Activated naive CD8-positive, alpha-beta T cell treated with anti-CD3 and anti-CD28 coated beads for 36 hours (primary cell): ENCODE results near the gene PANX1. TPM values are rescaled to one million over a fixed set of nuclear protein-coding genes. Genes with fewer than 3 reads are reported as not detected.

ENCODE experiments used
- DNase-seq: peaks from one replicate; pipeline ENCODE4 v3.0.0; 2021
- H3K27ac Mint-ChIP-seq: one replicate; pipeline ENCODE4 v1.8.0; 2022; ENCODE audit warnings: mild to moderate bottlenecking, moderate library complexity, mixed read lengths
- H3K27me3 Mint-ChIP-seq: one replicate; pipeline ENCODE4 v1.8.0; 2022; ENCODE audit warnings: mild to moderate bottlenecking, mixed read lengths
- H3K36me3 Mint-ChIP-seq: one replicate; pipeline ENCODE4 v1.8.0; 2021; ENCODE audit warnings: mild to moderate bottlenecking, mixed read lengths
- H3K4me1 Mint-ChIP-seq: one replicate; pipeline ENCODE4 v1.8.0; 2021; ENCODE audit warnings: mixed read lengths
- H3K4me3 Mint-ChIP-seq: one replicate; pipeline ENCODE4 v1.8.0; 2022; ENCODE audit warnings: mild to moderate bottlenecking, moderate library complexity, mixed read lengths
- H3K9me3 Mint-ChIP-seq: one replicate; pipeline ENCODE4 v1.8.0; 2022; ENCODE audit warnings: mixed read lengths
- total RNA-seq, 2 experiments: library from RNA; stranded (reverse); gene quantifications; one replicate each; pipeline ENCODE4 v1.2.3, GENCODE V29; 2021

Gene PANX1
- total RNA-seq, 2 experiments from 2014 or later = 14.1 to 14.2 TPM

DNA sequence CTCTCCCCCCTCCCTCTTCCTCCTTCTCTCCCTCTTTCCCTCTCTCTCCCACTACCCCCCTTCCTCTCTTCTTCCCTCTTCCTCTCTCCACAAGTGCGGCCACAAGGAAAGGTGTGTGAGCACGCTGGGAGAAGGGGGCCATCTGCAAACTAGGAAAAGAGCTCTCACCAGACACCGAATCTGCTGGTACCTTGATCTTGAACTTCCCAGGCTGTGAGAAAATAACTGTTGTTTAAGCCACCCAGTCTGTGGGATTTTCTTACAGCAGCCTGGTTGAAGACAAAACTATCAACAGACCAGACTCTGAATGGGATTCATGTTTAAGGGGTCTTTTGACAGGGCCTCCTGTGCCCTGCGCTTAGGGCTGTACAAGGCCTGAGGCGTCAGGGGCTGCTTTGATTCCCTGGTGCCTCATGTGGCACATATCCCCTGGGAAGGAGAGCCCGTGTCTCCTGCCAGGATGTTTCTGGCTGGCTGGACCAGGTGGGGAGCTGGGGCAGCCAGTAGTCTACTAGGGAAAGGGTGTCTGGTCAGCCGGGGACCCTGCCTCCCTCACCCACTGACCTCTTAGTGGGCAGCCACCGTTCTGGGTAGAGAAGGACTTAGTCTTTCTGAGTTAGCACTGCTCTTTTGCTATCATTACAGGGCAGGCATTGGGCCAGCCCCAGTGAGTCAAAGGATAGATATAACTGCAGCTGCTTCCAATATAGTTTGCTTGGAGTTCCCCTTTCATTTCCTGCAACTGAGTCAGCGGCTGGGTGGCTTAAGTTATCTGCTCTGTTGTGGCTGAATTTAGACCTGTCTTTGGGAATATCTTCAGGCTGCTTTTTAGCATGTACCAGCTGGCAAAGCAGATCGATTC, 6.2 kb downstream of the PANX1 start:
- H3K9me3 Mint-ChIP-seq = peaks cover 6% of the 10 kb centered on the region
- H3K4me1 Mint-ChIP-seq = peaks cover 47% of the 10 kb centered on the region
- H3K4me3 Mint-ChIP-seq = no peak overlapping the region
- H3K36me3 Mint-ChIP-seq = peaks cover 16% of the 10 kb centered on the region
- peak; percentile 22 for DNase-seq
- H3K27me3 Mint-ChIP-seq = no peaks in the 10 kb centered on the region
- peak overlapping the region; percentile 57 for H3K27ac Mint-ChIP-seq

DNA sequence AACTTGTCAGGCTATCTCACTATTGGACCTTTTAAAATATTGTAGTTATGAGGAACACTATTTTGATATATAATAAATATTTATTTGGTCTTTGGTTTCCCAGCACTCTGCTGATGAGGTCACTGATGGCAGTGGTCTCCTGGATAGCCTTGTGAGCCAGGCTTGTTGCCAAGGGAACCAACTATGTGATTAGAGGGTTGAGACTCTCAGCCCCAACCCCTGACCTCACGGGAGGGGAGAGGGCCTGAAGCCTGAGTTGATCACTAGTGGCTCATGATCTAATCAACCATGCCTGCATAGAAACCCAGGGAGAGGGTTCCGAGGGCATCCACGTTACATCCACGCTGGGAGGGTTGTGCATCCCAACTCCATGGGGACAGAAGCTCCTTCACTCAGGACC, 10.8 kb downstream of the PANX1 start:
- no peak for DNase-seq
- Mint-ChIP-seq H3K9me3 (peaks cover 6% of the 10 kb centered on the region), H3K4me1 (peaks cover 60% of the 10 kb centered on the region), H3K4me3 (no peak overlapping the region), H3K36me3 (peaks cover 16% of the 10 kb centered on the region), H3K27ac (no peak overlapping the region), H3K27me3 (no peaks in the 10 kb centered on the region)

DNA sequence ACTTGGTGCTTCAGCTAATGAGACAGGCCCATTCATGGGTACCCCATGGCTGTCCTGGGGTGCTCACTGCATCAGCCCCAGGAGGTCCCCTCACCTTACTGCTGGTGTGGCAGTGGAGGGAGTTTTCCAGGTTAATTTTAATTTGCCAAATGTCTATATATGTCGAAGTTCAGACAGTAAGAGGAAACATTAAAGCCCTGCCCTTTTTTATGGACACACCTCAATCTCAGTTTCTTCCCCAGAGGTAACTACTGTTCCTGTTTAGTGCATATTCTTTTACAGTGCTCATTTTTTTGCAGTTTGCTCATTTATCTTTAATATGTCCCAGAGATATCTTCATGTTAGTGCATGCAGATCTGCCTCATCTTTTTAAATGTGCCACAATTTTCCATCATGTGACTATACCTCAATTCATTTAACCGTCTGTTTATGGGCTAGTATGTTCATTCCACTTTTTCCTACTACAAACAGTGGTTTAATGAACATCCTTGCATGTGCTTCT, 11.6 kb downstream of the PANX1 start:
- no peak for DNase-seq
- H3K27ac Mint-ChIP-seq = no peak overlapping the region
- no peaks in the 10 kb centered on the region for H3K27me3 Mint-ChIP-seq
- H3K4me3 Mint-ChIP-seq = no peak overlapping the region
- peaks cover 55% of the 10 kb centered on the region for H3K4me1 Mint-ChIP-seq
- peaks cover 6% of the 10 kb centered on the region for H3K9me3 Mint-ChIP-seq
- peaks cover 16% of the 10 kb centered on the region for H3K36me3 Mint-ChIP-seq

DNA sequence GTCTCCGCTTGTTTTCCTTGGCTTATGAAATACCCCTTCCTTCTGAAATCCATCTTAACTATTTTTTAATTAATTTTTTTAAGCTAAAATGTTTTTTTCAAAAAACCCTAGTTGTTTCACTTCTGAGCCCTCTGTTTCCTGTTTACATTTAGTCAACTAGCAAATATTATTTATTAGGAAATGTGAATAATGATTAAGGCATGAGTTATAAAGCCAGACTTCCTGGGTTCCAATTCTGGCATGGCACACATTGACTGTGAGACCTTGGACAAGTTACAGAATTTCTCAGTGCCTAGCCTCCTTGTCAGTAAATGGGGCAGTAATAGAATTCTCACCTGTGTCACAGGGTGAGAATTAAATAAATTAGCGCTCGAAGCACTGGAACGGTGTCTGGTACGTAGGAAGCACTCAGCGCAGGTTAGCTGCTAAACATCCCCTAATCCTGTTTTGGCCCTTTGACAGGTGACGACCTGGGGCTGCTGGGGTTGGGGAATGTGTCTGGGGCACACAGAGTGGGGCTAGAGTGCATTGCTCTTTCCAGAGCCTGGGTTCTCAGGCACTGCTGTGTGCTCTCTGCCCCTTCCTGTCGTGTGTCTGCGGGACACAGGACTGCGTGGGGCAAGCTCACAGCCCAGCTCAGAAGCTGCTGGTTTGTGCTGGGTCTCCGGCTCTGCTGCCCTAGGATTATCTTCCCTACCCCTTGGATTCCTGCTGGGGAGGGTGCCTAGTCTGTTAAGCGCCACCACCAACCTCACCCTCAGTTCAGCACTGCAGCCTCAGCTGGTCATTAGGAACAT, 13.1 kb downstream of the PANX1 start:
- H3K27me3 Mint-ChIP-seq = no peaks in the 10 kb centered on the region

GRCh38 chr11:94142308-94143281, 14.0 kb downstream of the PANX1 start:
- peaks cover 58% of the 10 kb centered on the region for H3K4me1 Mint-ChIP-seq
- no peaks in the 10 kb centered on the region for H3K9me3 Mint-ChIP-seq
- H3K4me3 Mint-ChIP-seq = no peak overlapping the region
- no peak for DNase-seq
- H3K27me3 Mint-ChIP-seq = no peaks in the 10 kb centered on the region
- no peak overlapping the region for H3K27ac Mint-ChIP-seq
- H3K36me3 Mint-ChIP-seq = no peaks in the 10 kb centered on the region

More for the DNA sequence above, 13.1 kb downstream of the PANX1 start:
- Mint-ChIP-seq H3K9me3 (peaks cover 1% of the 10 kb centered on the region), H3K4me3 (no peak overlapping the region), H3K4me1 (peaks cover 57% of the 10 kb centered on the region), H3K27ac (no peak overlapping the region), H3K36me3 (peaks cover 3% of the 10 kb centered on the region)
- no peak for DNase-seq

DNA sequence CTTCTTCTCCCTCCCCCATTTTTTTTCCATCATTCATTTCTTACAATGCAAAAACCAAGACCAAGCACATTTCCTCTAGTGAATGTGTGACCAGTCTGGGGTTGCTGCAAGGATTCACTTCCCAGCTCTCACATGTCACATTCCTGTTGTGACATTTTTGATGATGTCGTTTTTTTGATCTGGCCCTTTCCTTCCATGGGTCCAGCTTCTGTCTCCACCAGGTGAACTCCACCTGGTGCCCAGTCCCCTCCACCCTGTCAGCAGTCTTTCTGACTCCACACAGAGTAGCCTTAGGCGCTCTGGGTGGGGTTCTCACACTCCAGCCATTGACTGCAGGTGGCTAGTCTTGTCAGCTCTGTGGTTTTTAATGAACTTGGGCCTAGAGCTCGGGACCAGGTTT, 15.6 kb downstream of the PANX1 start:
- Mint-ChIP-seq H3K4me1 (peaks cover 66% of the 10 kb centered on the region), H3K27ac (no peak overlapping the region), H3K36me3 (no peaks in the 10 kb centered on the region), H3K27me3 (no peaks in the 10 kb centered on the region), H3K9me3 (no peaks in the 10 kb centered on the region), H3K4me3 (no peak overlapping the region)
- no peak for DNase-seq

DNA sequence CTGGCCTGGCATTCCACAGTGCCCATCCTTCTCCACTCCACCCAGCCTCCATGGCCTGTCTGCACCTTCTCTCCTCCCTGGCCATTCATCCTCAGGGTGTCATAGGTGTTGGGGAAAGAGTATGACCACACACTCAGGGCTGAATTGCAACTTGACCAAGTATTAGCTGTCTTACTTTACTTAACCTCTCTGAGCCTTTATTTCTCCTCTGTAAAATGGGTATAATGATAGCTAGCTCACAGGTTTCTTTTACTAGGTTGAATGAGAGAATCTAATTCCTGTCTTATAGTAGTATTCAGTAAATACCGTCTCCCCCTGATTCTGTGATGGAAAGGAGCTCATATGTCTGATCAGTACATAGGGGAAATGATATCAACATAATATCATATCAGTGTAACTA, 16.0 kb downstream of the PANX1 start:
- no peaks in the 10 kb centered on the region for H3K36me3 Mint-ChIP-seq
- H3K27me3 Mint-ChIP-seq = no peaks in the 10 kb centered on the region
- H3K4me3 Mint-ChIP-seq = no peak overlapping the region
- no peaks in the 10 kb centered on the region for H3K9me3 Mint-ChIP-seq
- no peak overlapping the region for H3K27ac Mint-ChIP-seq
- H3K4me1 Mint-ChIP-seq = peaks cover 69% of the 10 kb centered on the region
- DNase-seq = no peak

DNA sequence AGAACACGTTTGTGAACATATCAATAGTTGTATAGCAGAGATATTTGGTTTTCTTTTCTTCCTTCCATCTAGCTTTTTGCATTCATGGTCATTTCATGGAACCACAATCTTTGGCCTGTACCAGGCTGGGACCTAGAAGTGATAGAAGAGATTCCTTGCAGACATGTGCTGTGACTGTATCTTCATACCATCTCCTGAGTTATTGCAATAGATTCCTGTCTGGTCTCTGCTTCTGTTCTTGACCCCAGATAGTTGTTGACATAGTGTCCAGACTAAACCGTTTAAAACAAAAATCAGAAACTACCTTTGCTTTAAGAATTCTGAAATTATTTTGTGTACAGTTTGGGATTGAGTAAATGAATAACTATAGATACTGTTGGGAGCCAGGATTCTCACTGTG, 16.8 kb downstream of the PANX1 start:
- DNase-seq = no peak
- H3K9me3 Mint-ChIP-seq = no peaks in the 10 kb centered on the region
- peaks cover 67% of the 10 kb centered on the region for H3K4me1 Mint-ChIP-seq
- H3K27me3 Mint-ChIP-seq = no peaks in the 10 kb centered on the region
- no peak overlapping the region for H3K27ac Mint-ChIP-seq
- H3K36me3 Mint-ChIP-seq = no peaks in the 10 kb centered on the region
- H3K4me3 Mint-ChIP-seq = no peak overlapping the region

- DNase-seq = no peak
- no peak overlapping the region for H3K27ac Mint-ChIP-seq
- H3K9me3 Mint-ChIP-seq = no peaks in the 10 kb centered on the region
- H3K4me3 Mint-ChIP-seq = no peak overlapping the region
- no peaks in the 10 kb centered on the region for H3K27me3 Mint-ChIP-seq
- H3K36me3 Mint-ChIP-seq = no peaks in the 10 kb centered on the region
- peaks cover 69% of the 10 kb centered on the region for H3K4me1 Mint-ChIP-seq
These were observed 17.3 kb downstream of the PANX1 start for GRCh38 chr11:94145916-94146315.

DNA sequence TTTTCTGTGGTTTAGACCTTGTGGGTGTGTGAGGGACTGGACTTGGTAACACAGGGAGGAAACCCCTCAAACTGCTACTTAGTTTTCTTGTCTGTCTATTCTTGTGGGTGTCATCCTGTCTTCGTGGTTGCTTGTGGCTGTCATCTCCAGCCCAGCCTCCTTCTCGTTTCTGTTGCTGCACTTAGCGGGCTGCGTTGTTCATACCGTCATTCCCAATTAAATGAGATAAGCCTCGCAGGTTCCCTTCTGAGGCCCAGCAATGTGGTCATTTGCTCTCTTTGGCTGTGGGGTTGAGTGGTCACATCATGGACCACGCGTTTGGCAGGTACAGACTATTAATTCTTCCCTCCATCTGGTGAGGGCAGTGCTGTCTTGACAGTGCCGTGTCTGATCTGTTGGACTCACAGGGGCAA, 18.8 kb downstream of the PANX1 start:
- no peaks in the 10 kb centered on the region for H3K27me3 Mint-ChIP-seq
- peaks cover 77% of the 10 kb centered on the region for H3K4me1 Mint-ChIP-seq
- peak overlapping the region; percentile 74 for H3K27ac Mint-ChIP-seq
- H3K4me3 Mint-ChIP-seq = peak overlapping the region; percentile 2
- peaks cover 2% of the 10 kb centered on the region for H3K36me3 Mint-ChIP-seq
- H3K9me3 Mint-ChIP-seq = no peaks in the 10 kb centered on the region
- DNase-seq = peak; percentile 43

DNA sequence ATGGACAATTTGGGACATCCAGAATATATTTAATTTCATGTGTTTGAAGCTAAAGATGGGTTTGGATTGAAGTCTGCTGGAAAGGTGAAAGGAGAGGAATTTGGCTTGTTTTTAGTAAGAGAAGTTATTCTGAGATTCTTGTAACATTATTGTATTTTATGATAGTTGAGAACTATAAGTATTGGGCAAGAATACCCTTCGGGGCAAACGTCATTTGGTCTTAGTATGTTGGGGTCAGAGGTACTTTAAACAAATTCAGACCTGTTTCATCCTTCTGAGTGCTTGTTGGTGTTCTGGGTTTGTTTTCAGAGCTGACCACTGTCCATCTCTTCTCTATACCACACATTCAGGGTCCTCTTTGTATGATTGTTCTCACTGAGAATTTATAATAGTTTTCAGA, 19.5 kb downstream of the PANX1 start:
- H3K4me3 Mint-ChIP-seq = peak overlapping the region; percentile 2
- H3K27ac Mint-ChIP-seq = no peak overlapping the region

GRCh38 chr11:94149431-94150017, 20.9 kb downstream of the PANX1 start:
- Mint-ChIP-seq H3K9me3 (no peaks in the 10 kb centered on the region), H3K4me3 (no peak overlapping the region), H3K27me3 (no peaks in the 10 kb centered on the region), H3K36me3 (peaks cover 9% of the 10 kb centered on the region), H3K27ac (no peak overlapping the region), H3K4me1 (peaks cover 74% of the 10 kb centered on the region)
- no peak for DNase-seq

More for the DNA sequence above, 19.5 kb downstream of the PANX1 start:
- Mint-ChIP-seq H3K9me3 (no peaks in the 10 kb centered on the region), H3K36me3 (peaks cover 4% of the 10 kb centered on the region), H3K27me3 (no peaks in the 10 kb centered on the region), H3K4me1 (peaks cover 78% of the 10 kb centered on the region)
- DNase-seq = no peak

DNA sequence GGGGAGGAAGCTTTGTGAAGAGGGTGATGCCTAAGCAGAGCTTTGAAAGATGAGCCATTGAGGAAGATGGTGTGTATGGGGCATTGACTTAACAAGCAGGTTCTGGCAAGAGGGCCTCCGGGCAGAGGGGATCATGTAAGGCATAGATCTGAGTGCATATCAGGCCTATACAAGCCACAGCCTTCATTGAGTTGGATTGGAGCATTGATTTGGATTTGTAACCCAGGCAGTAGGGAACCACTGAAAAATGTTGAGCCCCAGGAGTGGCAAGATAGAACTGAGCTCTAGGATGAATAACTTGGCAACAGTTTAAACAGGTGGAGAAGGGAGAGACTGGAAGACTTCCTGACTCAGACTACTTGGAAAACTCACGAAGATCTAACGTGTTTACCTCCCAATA, 21.4 kb downstream of the PANX1 start:
- Mint-ChIP-seq H3K4me1 (peaks cover 74% of the 10 kb centered on the region), H3K4me3 (no peak overlapping the region), H3K27ac (no peak overlapping the region), H3K36me3 (peaks cover 11% of the 10 kb centered on the region), H3K9me3 (no peaks in the 10 kb centered on the region), H3K27me3 (no peaks in the 10 kb centered on the region)
- DNase-seq = no peak
